WTC11 (cell line): ENCODE results near the gene ARHGAP20. TPM values are rescaled to one million over a fixed set of nuclear protein-coding genes. Genes with fewer than 3 reads are reported as not detected.

Experiments
- ATAC-seq: fragments of 200-7000 bp; cut with Tn5 transposase; 2 replicates; pipeline ENCODE4 v1.10.0; 2021; ENCODE audit warnings: mild to moderate bottlenecking, moderate library complexity
- CTCF ChIA-PET: fragments of 300-600 bp; sonication (Branson Sonifier 250); formaldehyde crosslinking; loops from one replicate; lab custom pipeline; 2021; ENCODE audit warnings: antibody characterized with exemption; lab: Charles Lee
- POLR2A ChIA-PET: fragments of 350-600 bp; sonication (Branson Sonifier 250); formaldehyde crosslinking; loops from one replicate; lab custom pipeline; 2021; ENCODE audit warnings: antibody characterized with exemption; lab: Charles Lee
- DNase-seq: peaks from one replicate; pipeline ENCODE4 v3.0.0; 2021; ENCODE audit warnings: low spot score
- H3K27ac Mint-ChIP-seq: 2 replicates; pipeline ENCODE4 v1.8.0; 2021; ENCODE audit warnings: mixed read lengths
- H3K27me3 Mint-ChIP-seq: 2 replicates; pipeline ENCODE4 v1.8.0; 2021; ENCODE audit warnings: low read depth, mild to moderate bottlenecking, moderate library complexity, mixed read lengths
- H3K36me3 Mint-ChIP-seq: 2 replicates; pipeline ENCODE4 v1.8.0; 2021; ENCODE audit warnings: mixed read lengths
- H3K4me1 Mint-ChIP-seq: 2 replicates; pipeline ENCODE4 v1.8.0; 2022; ENCODE audit warnings: mixed read lengths
- H3K4me3 Mint-ChIP-seq: 2 replicates; pipeline ENCODE4 v1.8.0; 2021; ENCODE audit warnings: mild to moderate bottlenecking, moderate library complexity, mixed read lengths
- H3K9me3 Mint-ChIP-seq: 2 replicates; pipeline ENCODE4 v1.8.0; 2021; ENCODE audit warnings: mixed read lengths
- ATF1 ChIP-seq: sonication (generic); formaldehyde crosslinking; IDR thresholded peaks from 2 replicates; pipeline ENCODE4 v1.8.1; 2023; ENCODE audit warnings: mild to moderate bottlenecking, moderate library complexity, missing genetic modification reagents
- CBFB ChIP-seq: sonication (generic); formaldehyde crosslinking; IDR thresholded peaks from 2 replicates; pipeline ENCODE4 v1.8.1; 2022; ENCODE audit warnings: mild to moderate bottlenecking, low read depth, missing genetic modification reagents
- E2F4 ChIP-seq: sonication (generic); formaldehyde crosslinking; IDR thresholded peaks from 2 replicates; pipeline ENCODE4 v1.8.1; 2022; ENCODE audit warnings: low read depth, mild to moderate bottlenecking, moderate library complexity, missing genetic modification reagents, borderline replicate concordance
- E2F5 ChIP-seq: sonication (generic); formaldehyde crosslinking; IDR thresholded peaks from 2 replicates; pipeline ENCODE4 v1.8.1; 2022; ENCODE audit warnings: mild to moderate bottlenecking, moderate library complexity, missing genetic modification reagents
- FOXP4 ChIP-seq: sonication (generic); formaldehyde crosslinking; IDR thresholded peaks from 2 replicates; pipeline ENCODE4 v1.8.0; 2022; ENCODE audit warnings: mild to moderate bottlenecking, missing genetic modification reagents
- HMGA2 ChIP-seq: fragments of 250-450 bp; sonication (Bioruptor Pico); IDR thresholded peaks from 2 replicates; pipeline ENCODE4 v1.4.0; 2021; ENCODE audit warnings: mild to moderate bottlenecking, moderate library complexity
- KAT7 ChIP-seq: sonication (generic); formaldehyde crosslinking; IDR thresholded peaks from 2 replicates; pipeline ENCODE4 v1.8.1; 2023; ENCODE audit warnings: missing genetic modification reagents, mild to moderate bottlenecking, borderline replicate concordance
- PRRX2 ChIP-seq: fragments of 250-450 bp; sonication (Bioruptor Pico); IDR thresholded peaks from 2 replicates; pipeline ENCODE4 v1.8.0; 2021; ENCODE audit warnings: mild to moderate bottlenecking
- RELA ChIP-seq: sonication (generic); formaldehyde crosslinking; IDR thresholded peaks from 2 replicates; pipeline ENCODE4 v1.8.1; 2022; ENCODE audit warnings: missing genetic modification reagents, mild to moderate bottlenecking, borderline replicate concordance
- RORB ChIP-seq: fragments of 250-450 bp; sonication (Bioruptor Pico); IDR thresholded peaks from 2 replicates; pipeline ENCODE4 v1.9.0; 2021; ENCODE audit warnings: mild to moderate bottlenecking
- USF1 ChIP-seq: sonication (generic); formaldehyde crosslinking; IDR thresholded peaks from 2 replicates; pipeline ENCODE4 v1.8.0; 2022; ENCODE audit warnings: mild to moderate bottlenecking, missing genetic modification reagents
- ZNF416 ChIP-seq: fragments of 250-450 bp; sonication (Bioruptor Pico); IDR thresholded peaks from 2 replicates; pipeline ENCODE4 v1.9.0; 2021; ENCODE audit warnings: mild to moderate bottlenecking, inconsistent platforms
- ZNF532 ChIP-seq: fragments of 250-450 bp; sonication (Bioruptor Pico); IDR thresholded peaks from 2 replicates; pipeline ENCODE4 v1.9.0; 2021; ENCODE audit warnings: mild to moderate bottlenecking, borderline replicate concordance
- total RNA-seq: library from RNA; stranded (reverse); gene quantifications from 3 replicates; pipeline ENCODE4 v1.2.3, GENCODE V29; 2021
- TF ChIP-seq, protein P1 (sequence below): sonication (generic); formaldehyde crosslinking; IDR thresholded peaks from 2 replicates; pipeline ENCODE4 v1.8.1; 2023; ENCODE audit warnings: mild to moderate bottlenecking, missing genetic modification reagents, moderate library complexity
- TF ChIP-seq, protein P2 (sequence below): fragments of 250-450 bp; sonication (Bioruptor Pico); IDR thresholded peaks from 2 replicates; pipeline ENCODE4 v1.9.0; 2021; ENCODE audit warnings: mild to moderate bottlenecking
- TF ChIP-seq, protein P3 (sequence below): sonication (generic); formaldehyde crosslinking; IDR thresholded peaks from 2 replicates; pipeline ENCODE4 v1.8.1; 2023; ENCODE audit warnings: mild to moderate bottlenecking, missing genetic modification reagents
- TF ChIP-seq, protein P4 (sequence below): fragments of 250-450 bp; sonication (Bioruptor Pico); IDR thresholded peaks from 2 replicates; pipeline ENCODE4 v1.8.0; 2021; ENCODE audit warnings: mild to moderate bottlenecking

ARHGAP20 gene
- total RNA-seq, 1 experiment from 2014 or later = 0.15 TPM

- H3K27me3 Mint-ChIP-seq = no peaks in the 10 kb centered on the region
- H3K9me3 Mint-ChIP-seq = no peaks in the 10 kb centered on the region
- POLR2A ChIA-PET = no interaction called here
- TF ChIP-seq FOXP4 (CRISPR knock-in tag) (no peak), ATF1 (CRISPR knock-in tag) (no peak), ZNF532 (CRISPR knock-in tag) (no peak), ZNF416 (CRISPR knock-in tag) (no peak), USF1 (CRISPR knock-in tag) (no peak)
- TF ChIP-seq, protein P1, sequence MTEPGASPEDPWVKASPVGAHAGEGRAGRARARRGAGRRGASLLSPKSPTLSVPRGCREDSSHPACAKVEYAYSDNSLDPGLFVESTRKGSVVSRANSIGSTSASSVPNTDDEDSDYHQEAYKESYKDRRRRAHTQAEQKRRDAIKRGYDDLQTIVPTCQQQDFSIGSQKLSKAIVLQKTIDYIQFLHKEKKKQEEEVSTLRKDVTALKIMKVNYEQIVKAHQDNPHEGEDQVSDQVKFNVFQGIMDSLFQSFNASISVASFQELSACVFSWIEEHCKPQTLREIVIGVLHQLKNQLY (CRISPR knock-in tag) = no peak
- TF ChIP-seq, protein P2, sequence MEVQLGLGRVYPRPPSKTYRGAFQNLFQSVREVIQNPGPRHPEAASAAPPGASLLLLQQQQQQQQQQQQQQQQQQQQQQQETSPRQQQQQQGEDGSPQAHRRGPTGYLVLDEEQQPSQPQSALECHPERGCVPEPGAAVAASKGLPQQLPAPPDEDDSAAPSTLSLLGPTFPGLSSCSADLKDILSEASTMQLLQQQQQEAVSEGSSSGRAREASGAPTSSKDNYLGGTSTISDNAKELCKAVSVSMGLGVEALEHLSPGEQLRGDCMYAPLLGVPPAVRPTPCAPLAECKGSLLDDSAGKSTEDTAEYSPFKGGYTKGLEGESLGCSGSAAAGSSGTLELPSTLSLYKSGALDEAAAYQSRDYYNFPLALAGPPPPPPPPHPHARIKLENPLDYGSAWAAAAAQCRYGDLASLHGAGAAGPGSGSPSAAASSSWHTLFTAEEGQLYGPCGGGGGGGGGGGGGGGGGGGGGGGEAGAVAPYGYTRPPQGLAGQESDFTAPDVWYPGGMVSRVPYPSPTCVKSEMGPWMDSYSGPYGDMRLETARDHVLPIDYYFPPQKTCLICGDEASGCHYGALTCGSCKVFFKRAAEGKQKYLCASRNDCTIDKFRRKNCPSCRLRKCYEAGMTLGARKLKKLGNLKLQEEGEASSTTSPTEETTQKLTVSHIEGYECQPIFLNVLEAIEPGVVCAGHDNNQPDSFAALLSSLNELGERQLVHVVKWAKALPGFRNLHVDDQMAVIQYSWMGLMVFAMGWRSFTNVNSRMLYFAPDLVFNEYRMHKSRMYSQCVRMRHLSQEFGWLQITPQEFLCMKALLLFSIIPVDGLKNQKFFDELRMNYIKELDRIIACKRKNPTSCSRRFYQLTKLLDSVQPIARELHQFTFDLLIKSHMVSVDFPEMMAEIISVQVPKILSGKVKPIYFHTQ = no peak
- peaks cover 24% of the 10 kb centered on the region for H3K4me1 Mint-ChIP-seq
- DNase-seq (no peak), ATAC-seq (no peak)
- CTCF ChIA-PET = no interaction called here
- H3K36me3 Mint-ChIP-seq = no peaks in the 10 kb centered on the region
- H3K27ac Mint-ChIP-seq = no peak overlapping the region
- H3K4me3 Mint-ChIP-seq = no peak overlapping the region
Measured at GRCh38 chr11:110566577-110566976, 145.7 kb downstream of the ARHGAP20 start.

GRCh38 chr11:110565357-110566336 is 146.6 kb downstream of the ARHGAP20 start:
- Mint-ChIP-seq H3K9me3 (no peaks in the 10 kb centered on the region), H3K36me3 (no peaks in the 10 kb centered on the region), H3K27ac (peak overlapping the region; percentile 90), H3K4me1 (peaks cover 24% of the 10 kb centered on the region), H3K4me3 (peak overlapping the region; percentile 31), H3K27me3 (no peaks in the 10 kb centered on the region)
- DNase-seq = no peak
- CTCF ChIA-PET = interaction anchor here (1.0 to 2.7 kb wide), 2 partner anchors 87 to 119 kb away, joined by 5 to 13 read pairs; no protein-coding TSS in a partner anchor
- ATAC-seq = peak; percentile 60
- POLR2A ChIA-PET = no interaction called here
- TF ChIP-seq KAT7 (CRISPR knock-in tag) (no peak), CBFB (CRISPR knock-in tag) (no peak), E2F5 (CRISPR knock-in tag) (no peak), ATF1 (CRISPR knock-in tag) (no peak), RORB (no peak), E2F4 (CRISPR knock-in tag) (no peak), HMGA2 (CRISPR knock-in tag) (no peak), RELA (CRISPR knock-in tag) (no peak), PRRX2 (CRISPR knock-in tag) (no peak)
- TF ChIP-seq, protein P3, sequence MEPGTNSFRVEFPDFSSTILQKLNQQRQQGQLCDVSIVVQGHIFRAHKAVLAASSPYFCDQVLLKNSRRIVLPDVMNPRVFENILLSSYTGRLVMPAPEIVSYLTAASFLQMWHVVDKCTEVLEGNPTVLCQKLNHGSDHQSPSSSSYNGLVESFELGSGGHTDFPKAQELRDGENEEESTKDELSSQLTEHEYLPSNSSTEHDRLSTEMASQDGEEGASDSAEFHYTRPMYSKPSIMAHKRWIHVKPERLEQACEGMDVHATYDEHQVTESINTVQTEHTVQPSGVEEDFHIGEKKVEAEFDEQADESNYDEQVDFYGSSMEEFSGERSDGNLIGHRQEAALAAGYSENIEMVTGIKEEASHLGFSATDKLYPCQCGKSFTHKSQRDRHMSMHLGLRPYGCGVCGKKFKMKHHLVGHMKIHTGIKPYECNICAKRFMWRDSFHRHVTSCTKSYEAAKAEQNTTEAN (CRISPR knock-in tag) = no peak
- TF ChIP-seq, protein P4, sequence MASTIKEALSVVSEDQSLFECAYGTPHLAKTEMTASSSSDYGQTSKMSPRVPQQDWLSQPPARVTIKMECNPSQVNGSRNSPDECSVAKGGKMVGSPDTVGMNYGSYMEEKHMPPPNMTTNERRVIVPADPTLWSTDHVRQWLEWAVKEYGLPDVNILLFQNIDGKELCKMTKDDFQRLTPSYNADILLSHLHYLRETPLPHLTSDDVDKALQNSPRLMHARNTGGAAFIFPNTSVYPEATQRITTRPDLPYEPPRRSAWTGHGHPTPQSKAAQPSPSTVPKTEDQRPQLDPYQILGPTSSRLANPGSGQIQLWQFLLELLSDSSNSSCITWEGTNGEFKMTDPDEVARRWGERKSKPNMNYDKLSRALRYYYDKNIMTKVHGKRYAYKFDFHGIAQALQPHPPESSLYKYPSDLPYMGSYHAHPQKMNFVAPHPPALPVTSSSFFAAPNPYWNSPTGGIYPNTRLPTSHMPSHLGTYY (CRISPR knock-in tag) = no peak
